Adrenal gland (tissue), 12 donors: ENCODE measurements around the gene SCAP. TPM values are rescaled to one million over a fixed set of nuclear protein-coding genes. Genes with fewer than 3 reads are reported as not detected.
"Not testable (repeated sequence)": the region's sequence is repeated elsewhere in the genome, so short reads cannot be mapped to it uniquely, and the experiment has no call there.

Experiments
- DNase-seq, 7 donors: peaks; one replicate each; pipeline ENCODE4 v3.0.0-alpha.2; 2019 to 2020
- H3K27ac ChIP-seq, 5 donors: fragments of 200-600 bp; sonication (generic) in 4 of 5; 1 replicate in 3 of 5; 2 replicates in 2 of 5; pipeline versions ENCODE4 v1.5.1 to v1.8.0; 2016 to 2020; ENCODE audit warnings: mild to moderate bottlenecking in 1 of 5
- H3K27me3 ChIP-seq: fragments of 200-600 bp; 2 replicates; pipeline ENCODE4 v1.8.0; 2021
- H3K36me3 ChIP-seq, 2 donors: fragments of 200-600 bp; replicated peaks in 1 of 2; 1 replicate in 1 of 2; 2 replicates in 1 of 2; pipeline versions ENCODE4 v1.5.1 to v1.8.0; 2018 to 2022
- H3K4me1 ChIP-seq, 2 donors: fragments of 200-600 bp; replicated peaks in 1 of 2; 1 replicate in 1 of 2; 2 replicates in 1 of 2; pipeline versions ENCODE4 v1.5.1 to v1.8.0; 2018 to 2021
- H3K4me3 ChIP-seq, 4 donors: fragments of 200-600 bp; sonication (generic) in 3 of 4; one replicate each; pipeline ENCODE4 v1.5.1; 2016 to 2018
- H3K9me3 ChIP-seq, 3 donors: fragments of 200-600 bp; sonication (generic) in 1 of 3; replicated peaks in 1 of 3; 1 replicate in 2 of 3; 2 replicates in 1 of 3; pipeline versions ENCODE4 v1.5.1 to v1.8.0; 2016 to 2021
- POLR2A ChIP-seq, 2 donors: fragments of 450-650 bp; IDR thresholded peaks; one replicate each; pipeline ENCODE4 v1.6.1; 2017; ENCODE audit warnings: antibody characterized with exemption in 2 of 2, mild to moderate bottlenecking in 2 of 2, moderate library complexity in 1 of 2
- WGBS, 4 donors: extraction: QIAGEN DNeasy Blood & Tissue Kit in 2 of 4; methylation state at CpG; one replicate each; pipeline versions ENCODE4 v1.1.5 to v1.1.7; 2013 to 2017; 5-methylcytosine and 5-hydroxymethylcytosine counted together
- intact Hi-C, 2 donors: fragments of 100-400 bp; cut with DNase I; formaldehyde crosslinking; loops; one replicate each; pipeline versions ENCODE4 v1.14.1 to v1.15.0; 2022 to 2023
- polyA plus RNA-seq, 3 donors: library from polyadenylated mRNA; stranded (reverse); fragments of 200-250 nt in 2 of 3; fragments of 350-450 nt in 1 of 3; fragmentation: Illumina TruSeq in 1 of 3; extraction: RNeasy Lipid Tissue Mini Kit (QIAGEN cat#74804) in 1 of 3; gene quantifications; one replicate each; pipeline ENCODE4 v1.2.3, GENCODE V29; 2013 to 2014
- total RNA-seq, 9 donors: library from RNA; depleted of rRNA in 4 of 9; stranded (reverse); fragments of >200 nt in 4 of 9; fragments of 120-200 nt in 1 of 9; fragmentation: NEBNext Ultra II Directional in 1 of 9; extraction: Animal tissue kit (Norgen Biotek cat#: 25700) in 1 of 9; gene quantifications; one replicate each; pipeline versions ENCODE4 v1.1.0 to v1.2.4, GENCODE V29; 2013 to 2023
- TF ChIP-seq, protein P1 (sequence below), 6 experiments: fragments of 450-650 bp in 4 of 6; fragments of 200-600 bp in 2 of 6; sonication (generic) in 1 of 6; IDR thresholded peaks; 1 replicate in 5 of 6; 2 replicates in 1 of 6; pipeline versions ENCODE4 v1.5.1 to v1.8.0; 2016 to 2021; ENCODE audit warnings: antibody characterized with exemption in 6 of 6, mild to moderate bottlenecking in 2 of 6, moderate library complexity in 1 of 6
- donor health status: healthy with polysubstance abuse.
- donor health status: Bipolar disorder and iron deficiency.
- donor health status: DM: yes; HTN: yes; CAD: no.
- donor health status: DM: no; HTN: no; CAD: no.
- donor health status: DM: no; HTN: no; CAD: no.
- donor health status: DM: yes; HTN: yes; CAD: no.

The SCAP gene
- total and polyA plus RNA-seq, 12 donors: 126 to 954 (median 176) TPM

DNA sequence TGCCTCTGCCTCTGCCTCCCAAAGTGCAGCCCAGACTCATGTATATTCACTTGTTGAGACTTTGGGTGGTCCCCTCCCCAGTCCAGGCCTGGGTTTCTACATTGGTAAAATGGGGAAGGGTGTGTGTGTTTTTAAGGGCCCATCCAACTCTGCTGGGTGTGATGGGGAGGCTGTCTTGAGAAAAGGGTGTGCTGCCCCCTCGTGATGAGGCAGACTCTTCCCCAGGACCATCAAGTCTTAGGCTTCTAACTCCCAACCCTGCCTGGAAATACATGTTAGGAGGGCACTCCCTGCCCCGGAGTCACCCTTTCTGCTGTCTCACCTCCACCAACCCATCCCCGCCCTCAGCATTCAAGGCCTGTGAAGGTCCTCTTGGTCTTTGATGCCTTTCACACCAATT, 99.3 kb downstream of the SCAP start:
- H3K4me3 ChIP-seq: no peak overlapping the region
- no peak overlapping the region for H3K27ac ChIP-seq
- H3K4me1 ChIP-seq: peaks cover 8 to 15% of the 10 kb centered on the region in 2 donors
- H3K27me3 ChIP-seq: no peaks in the 10 kb centered on the region
- no peak for DNase-seq
- H3K36me3 ChIP-seq: no peaks in the 10 kb centered on the region
- intact Hi-C loops: no loop called here
- WGBS, 4 donors: 85 to 92% (median 86%) methylated on average over 3 of the region's 3 CpGs
- no peaks in the 10 kb centered on the region for H3K9me3 ChIP-seq
- TF ChIP-seq, protein P1, sequence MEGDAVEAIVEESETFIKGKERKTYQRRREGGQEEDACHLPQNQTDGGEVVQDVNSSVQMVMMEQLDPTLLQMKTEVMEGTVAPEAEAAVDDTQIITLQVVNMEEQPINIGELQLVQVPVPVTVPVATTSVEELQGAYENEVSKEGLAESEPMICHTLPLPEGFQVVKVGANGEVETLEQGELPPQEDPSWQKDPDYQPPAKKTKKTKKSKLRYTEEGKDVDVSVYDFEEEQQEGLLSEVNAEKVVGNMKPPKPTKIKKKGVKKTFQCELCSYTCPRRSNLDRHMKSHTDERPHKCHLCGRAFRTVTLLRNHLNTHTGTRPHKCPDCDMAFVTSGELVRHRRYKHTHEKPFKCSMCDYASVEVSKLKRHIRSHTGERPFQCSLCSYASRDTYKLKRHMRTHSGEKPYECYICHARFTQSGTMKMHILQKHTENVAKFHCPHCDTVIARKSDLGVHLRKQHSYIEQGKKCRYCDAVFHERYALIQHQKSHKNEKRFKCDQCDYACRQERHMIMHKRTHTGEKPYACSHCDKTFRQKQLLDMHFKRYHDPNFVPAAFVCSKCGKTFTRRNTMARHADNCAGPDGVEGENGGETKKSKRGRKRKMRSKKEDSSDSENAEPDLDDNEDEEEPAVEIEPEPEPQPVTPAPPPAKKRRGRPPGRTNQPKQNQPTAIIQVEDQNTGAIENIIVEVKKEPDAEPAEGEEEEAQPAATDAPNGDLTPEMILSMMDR (IDR thresholded peaks at IDR 0.05): no peak
- no peak for TF ChIP-seq POLR2A (IDR thresholded peaks at IDR 0.05)

DNA sequence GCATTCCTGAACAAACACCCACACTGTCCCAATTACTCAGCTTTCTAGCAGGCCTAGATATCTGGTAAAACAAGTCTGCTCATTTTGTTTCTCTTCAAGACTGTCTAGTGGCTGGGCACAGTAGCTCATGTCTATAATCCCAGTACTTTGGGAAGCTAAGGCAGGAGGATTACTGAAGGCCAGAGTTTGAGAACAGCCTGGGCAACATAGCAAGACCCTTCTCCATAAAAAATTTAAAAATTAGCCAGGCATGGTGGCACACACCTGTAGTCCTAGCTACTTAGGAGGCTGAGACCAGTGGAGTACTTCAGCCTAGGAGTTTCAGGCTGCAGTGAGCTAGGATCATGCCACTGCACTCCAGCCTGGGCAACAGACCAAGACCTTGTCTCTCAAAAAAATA, 101.2 kb downstream of the SCAP start:
- H3K4me1 ChIP-seq: peaks cover 4 to 10% of the 10 kb centered on the region in 2 donors
- intact Hi-C loops: no loop called here
- no peaks in the 10 kb centered on the region for H3K9me3 ChIP-seq
- H3K36me3 ChIP-seq: no peaks in the 10 kb centered on the region
- H3K4me3 ChIP-seq: no peak overlapping the region
- TF ChIP-seq, protein P1 (IDR thresholded peaks at IDR 0.05): no peak
- no peak for TF ChIP-seq POLR2A (IDR thresholded peaks at IDR 0.05)
- no peak overlapping the region for H3K27ac ChIP-seq
- no peaks in the 10 kb centered on the region for H3K27me3 ChIP-seq
- peak in 2 of 7 donors; percentile 40 to 44 for DNase-seq

DNA sequence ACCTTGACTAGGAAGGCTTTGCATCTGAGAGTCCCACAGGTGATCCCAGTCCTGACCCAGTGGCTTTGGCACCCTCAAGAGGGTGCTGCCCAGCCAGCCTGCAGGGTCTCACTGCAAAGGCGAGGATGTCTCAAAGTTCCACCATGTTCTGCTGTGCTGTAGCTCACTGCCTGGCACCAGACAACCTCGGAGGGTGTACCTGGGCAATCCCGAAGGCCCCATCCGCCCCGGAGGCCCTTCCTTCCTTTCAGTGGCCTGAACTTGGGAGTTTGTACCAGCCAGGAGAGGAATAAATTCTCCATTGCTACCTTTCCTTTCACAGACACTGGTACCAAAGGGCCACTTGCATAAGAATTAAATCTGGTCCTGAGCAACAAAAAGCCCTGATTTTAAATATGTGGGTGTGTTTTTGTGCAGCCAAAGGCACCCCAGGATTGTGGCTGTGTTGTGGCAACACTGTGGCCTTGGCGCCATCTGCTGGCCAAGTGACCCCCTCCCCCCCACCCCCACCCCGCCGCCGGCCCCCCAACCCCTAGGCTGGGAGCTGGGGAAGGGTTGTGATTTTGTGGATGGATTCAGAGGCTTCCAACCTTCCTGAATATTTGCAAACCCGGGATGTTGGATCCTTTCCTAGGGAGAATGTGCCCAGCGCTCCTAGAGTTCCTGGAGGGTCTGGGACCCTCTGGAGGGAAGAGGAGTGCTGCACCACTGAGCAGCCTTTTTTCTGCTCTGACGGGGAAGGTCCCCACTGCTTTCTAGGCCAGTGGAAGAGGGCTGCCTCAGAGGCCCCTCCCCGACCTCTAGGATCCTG, 104.6 kb downstream of the SCAP start:
- Histone ChIP-seq H3K27me3 (no peaks in the 10 kb centered on the region), H3K27ac (no peak overlapping the region), H3K4me1 (peaks cover 0 to 2% of the 10 kb centered on the region in 2 donors), H3K4me3 (no peak overlapping the region), H3K36me3 (no peaks in the 10 kb centered on the region), H3K9me3 (no peaks in the 10 kb centered on the region)
- TF ChIP-seq POLR2A (IDR thresholded peaks at IDR 0.05): no peak
- TF ChIP-seq, protein P1 (IDR thresholded peaks at IDR 0.05): peak in 2 of 6 experiments; percentile 11 to 38
- intact Hi-C loops: no loop called here
- WGBS, 4 donors: 28 to 39% (median 33%) methylated on average over 6 to 13 of the region's 13 CpGs
- peak in 1 of 7 donors; percentile 24 for DNase-seq

DNA sequence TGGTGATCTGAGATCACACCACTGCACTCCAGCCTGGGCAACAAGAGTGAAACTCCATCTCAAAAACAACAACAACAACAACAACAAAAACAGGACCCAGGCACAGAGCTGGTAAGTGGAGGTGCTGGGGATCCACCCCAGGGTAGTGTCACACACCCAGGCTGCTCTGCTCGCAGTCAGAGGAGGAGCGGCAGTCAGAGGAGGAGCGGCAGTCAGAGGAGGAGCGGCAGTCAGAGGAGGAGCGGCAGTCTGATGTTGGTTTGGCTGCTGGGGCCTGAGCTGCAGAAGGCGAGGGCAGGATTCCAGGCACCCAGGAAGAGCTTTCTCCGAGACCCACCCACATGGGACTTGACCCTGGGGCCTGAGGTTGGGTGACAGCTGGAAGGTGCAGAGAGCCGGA, 105.7 kb downstream of the SCAP start:
- H3K4me3 ChIP-seq, intact Hi-C loops, H3K27me3 ChIP-seq, H3K27ac ChIP-seq, H3K36me3 ChIP-seq, H3K9me3 ChIP-seq, DNase-seq: not testable (repeated sequence)
- WGBS, 4 donors: 84 to 90% (median 86%) methylated on average over 6 to 8 of the region's 8 CpGs
- peaks cover 0 to 13% of the 10 kb centered on the region in 2 donors for H3K4me1 ChIP-seq

DNA sequence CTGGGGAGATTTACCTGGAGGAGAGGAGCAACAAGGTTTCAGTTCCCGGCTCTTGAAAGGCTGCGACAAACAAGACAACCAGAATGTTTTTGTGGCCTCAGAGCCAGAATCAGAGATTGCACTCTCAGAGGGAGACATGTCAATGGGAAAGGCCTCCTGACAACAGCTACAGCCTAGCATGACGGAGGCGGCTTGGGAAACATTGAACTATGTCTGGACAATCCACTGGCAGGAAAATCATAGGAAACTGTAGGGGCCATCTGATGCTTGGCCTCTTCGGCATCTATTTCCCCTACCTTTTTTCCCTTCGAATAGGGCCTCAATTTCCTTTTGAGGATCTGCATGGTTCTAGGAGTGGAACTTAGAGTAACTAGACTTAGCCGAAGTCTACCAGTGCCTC, 108.1 kb downstream of the SCAP start:
- Histone ChIP-seq H3K4me3 (no peak overlapping the region), H3K9me3 (no peaks in the 10 kb centered on the region), H3K4me1 (peaks cover 0 to 13% of the 10 kb centered on the region in 2 donors), H3K27me3 (no peaks in the 10 kb centered on the region), H3K36me3 (no peaks in the 10 kb centered on the region), H3K27ac (no peak overlapping the region)
- no peak for DNase-seq
- TF ChIP-seq, protein P1 (IDR thresholded peaks at IDR 0.05): no peak
- TF ChIP-seq POLR2A (IDR thresholded peaks at IDR 0.05): no peak
- 85 to 97% (median 93%) methylated on average over 7 of the region's 7 CpGs for WGBS, 4 donors
- intact Hi-C loops: no loop called here
